GM23248 (cell line): ENCODE results near the gene MIA3. TPM values are rescaled to one million over a fixed set of nuclear protein-coding genes. Genes with fewer than 3 reads are reported as not detected.

Source experiments
- DNase-seq: peaks from one replicate; pipeline ENCODE4 v3.0.0-alpha.2; 2015
- H2AFZ ChIP-seq: fragments of 200-600 bp; sonication (generic); 2 replicates; pipeline ENCODE4 v1.6.1; 2016; ENCODE audit warnings: antibody characterized with exemption
- H3F3A ChIP-seq: fragments of 200-600 bp; sonication (generic); 2 replicates; pipeline ENCODE4 v1.6.1; 2016; ENCODE audit warnings: mild to moderate bottlenecking, antibody characterized with exemption, mixed run types; ENCODE audit not compliant: insufficient read depth
- H3K27ac ChIP-seq: fragments of 200-600 bp; sonication (generic); 2 replicates; pipeline ENCODE4 v1.5.1; 2016; ENCODE audit warnings: mild to moderate bottlenecking
- H3K27me3 ChIP-seq: fragments of 200-600 bp; sonication (generic); replicated peaks from 2 replicates; pipeline ENCODE4 v1.6.1; 2016; ENCODE audit warnings: mild to moderate bottlenecking; ENCODE audit not compliant: insufficient read depth
- H3K36me3 ChIP-seq: fragments of 200-600 bp; sonication (generic); 2 replicates; pipeline ENCODE4 v1.6.1; 2016; ENCODE audit warnings: low read depth, mild to moderate bottlenecking
- H3K4me1 ChIP-seq: fragments of 200-600 bp; sonication (generic); 2 replicates; pipeline ENCODE4 v1.6.1; 2016; ENCODE audit warnings: mild to moderate bottlenecking; ENCODE audit not compliant: insufficient read depth
- H3K4me2 ChIP-seq: fragments of 200-600 bp; sonication (generic); one replicate; pipeline ENCODE4 v1.6.1; 2016; ENCODE audit warnings: mild to moderate bottlenecking; ENCODE audit not compliant: unreplicated experiment
- H3K4me3 ChIP-seq: fragments of 200-600 bp; sonication (generic); 2 replicates; pipeline ENCODE4 v1.5.1; 2016; ENCODE audit warnings: mild to moderate bottlenecking
- H3K79me2 ChIP-seq: fragments of 200-600 bp; sonication (generic); 2 replicates; pipeline ENCODE4 v1.6.1; 2016; ENCODE audit warnings: mild to moderate bottlenecking; ENCODE audit not compliant: insufficient read depth
- H3K9ac ChIP-seq: fragments of 200-600 bp; sonication (generic); 2 replicates; pipeline ENCODE4 v1.6.1; 2016; ENCODE audit warnings: mild to moderate bottlenecking
- H3K9me2 ChIP-seq: fragments of 200-600 bp; sonication (generic); 2 replicates; pipeline ENCODE4 v1.6.1; 2016; ENCODE audit warnings: mixed run types, mild to moderate bottlenecking, moderate library complexity; ENCODE audit not compliant: insufficient read depth
- H3K9me3 ChIP-seq: fragments of 200-600 bp; sonication (generic); one replicate; pipeline ENCODE4 v1.6.1; 2017; ENCODE audit warnings: low read depth
- H4K20me1 ChIP-seq: fragments of 200-600 bp; sonication (generic); 2 replicates; pipeline ENCODE4 v1.6.0; 2016; ENCODE audit not compliant: insufficient read depth
- EZH2 ChIP-seq: fragments of 200-600 bp; sonication (generic); IDR thresholded peaks from 2 replicates; pipeline ENCODE4 v1.6.1; 2018; ENCODE audit warnings: antibody characterized with exemption, mild to moderate bottlenecking; ENCODE audit not compliant: insufficient read depth, poor library complexity, severe bottlenecking
- EZH2phosphoT487 ChIP-seq: fragments of 200-600 bp; sonication (generic); IDR thresholded peaks from 2 replicates; pipeline ENCODE4 v1.6.1; 2018; ENCODE audit warnings: antibody characterized with exemption, moderate library complexity, mild to moderate bottlenecking, low read depth; ENCODE audit not compliant: insufficient read depth
- WGBS, 2 experiments: methylation state at CpG; one replicate each; pipeline ENCODE4 v1.1.6; 2015 to 2017; ENCODE audit warnings: low lambda C conversion rate in 2 of 2, low coverage in 1 of 2; ENCODE audit errors: missing lambda C conversion rate in 2 of 2; 5-methylcytosine and 5-hydroxymethylcytosine counted together
- in situ Hi-C: fragments of 300-500 bp; cut with MboI; formaldehyde crosslinking; loops from 2 replicates; pipeline ENCODE4 v1.15.0; 2020
- polyA plus RNA-seq: library from polyadenylated mRNA; unstranded; fragments of >200 nt; fragmentation: Nextera tagmentation; extraction: Ambion mirVana; gene quantifications from 2 replicates; pipeline ENCODE4 v1.2.1, GENCODE V29; 2016
- total RNA-seq: library from RNA; depleted of rRNA; stranded (reverse); fragments of >200 nt; shearing (Covaris generic); gene quantifications from 2 replicates; pipeline ENCODE4 v1.2.3, GENCODE V29; 2014

The MIA3 gene
- total and polyA plus RNA-seq, 2 experiments from 2014 or later: 35.8 to 47.5 TPM

DNA sequence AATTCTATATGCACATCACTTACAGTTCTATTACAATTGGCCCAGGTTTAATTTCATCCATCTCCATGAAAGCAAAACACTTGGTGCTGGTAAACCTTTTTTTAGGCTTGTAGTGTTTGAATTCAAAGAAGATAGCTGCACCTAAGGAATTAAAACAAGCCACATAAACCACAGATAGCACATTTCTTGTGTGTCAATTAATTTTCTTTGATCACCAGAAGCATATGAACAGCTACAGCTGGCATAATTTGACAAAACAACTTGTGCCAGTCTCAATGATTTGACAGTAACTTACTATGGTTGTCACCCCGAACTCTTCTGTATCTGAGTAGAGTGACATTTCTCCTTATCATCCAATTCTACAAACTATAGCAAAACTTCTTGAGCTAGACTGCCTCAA is 52.2 kb downstream of the MIA3 start:
- no peak overlapping the region for H3K27ac ChIP-seq
- H3K27me3 ChIP-seq: no peaks in the 10 kb centered on the region
- no peak overlapping the region for H3K4me2 ChIP-seq
- no peaks in the 10 kb centered on the region for H4K20me1 ChIP-seq
- no peaks in the 10 kb centered on the region for H3K9me3 ChIP-seq
- in situ Hi-C loops: no loop called here
- TF ChIP-seq EZH2phosphoT487: no peak
- peaks cover 75% of the 10 kb centered on the region for H3K36me3 ChIP-seq
- no peak for DNase-seq
- H3K79me2 ChIP-seq: peaks cover 3% of the 10 kb centered on the region; the same call in 1 of the 2 replicates
- H3F3A ChIP-seq: peaks cover 46% of the 10 kb centered on the region
- H2AFZ ChIP-seq: no peak overlapping the region
- peaks cover 8% of the 10 kb centered on the region for H3K4me1 ChIP-seq
- WGBS, 2 experiments: 92 to 96% methylated on average over 1 of the region's 1 CpG
- no peak overlapping the region for H3K4me3 ChIP-seq
- H3K9ac ChIP-seq: no peak overlapping the region
- H3K9me2 ChIP-seq: no peaks in the 10 kb centered on the region

GRCh38 chr1:222680080-222680479 is 62.2 kb downstream of the MIA3 start:
- no peak overlapping the region for H3K9ac ChIP-seq
- 0 out of 2 replicates have a peak, but pooled peaks cover 13% of the 10 kb centered on the region for H3K79me2 ChIP-seq
- no peaks in the 10 kb centered on the region for H3K9me3 ChIP-seq
- peaks cover 42% of the 10 kb centered on the region for H3K36me3 ChIP-seq
- TF ChIP-seq EZH2phosphoT487 (no peak), EZH2 (no peak)
- no peak overlapping the region for H3K4me2 ChIP-seq
- no peaks in the 10 kb centered on the region for H3K27me3 ChIP-seq
- H2AFZ ChIP-seq: no peak overlapping the region
- H3K4me1 ChIP-seq: no peaks in the 10 kb centered on the region
- WGBS, 2 experiments: 85 to 89% methylated on average over 1 of the region's 1 CpG
- DNase-seq: no peak
- H3F3A ChIP-seq: no peaks in the 10 kb centered on the region
- in situ Hi-C loops: no loop called here
- H3K27ac ChIP-seq: no peak overlapping the region
- no peaks in the 10 kb centered on the region for H4K20me1 ChIP-seq
- no peak overlapping the region for H3K4me3 ChIP-seq
- no peaks in the 10 kb centered on the region for H3K9me2 ChIP-seq

GRCh38 chr1:222691016-222691415 is 73.1 kb downstream of the MIA3 start:
- Histone ChIP-seq H2AFZ (no peak overlapping the region), H3K9me3 (no peaks in the 10 kb centered on the region), H3F3A (no peaks in the 10 kb centered on the region), H3K27ac (no peak overlapping the region), H3K4me2 (no peak overlapping the region), H3K4me3 (no peak overlapping the region), H3K79me2 (peaks cover 76% of the 10 kb centered on the region), H3K9me2 (no peaks in the 10 kb centered on the region), H3K36me3 (peaks cover 35% of the 10 kb centered on the region), H4K20me1 (0 out of 2 replicates have a peak, but pooled peaks cover 3% of the 10 kb centered on the region), H3K27me3 (no peaks in the 10 kb centered on the region), H3K9ac (no peak overlapping the region), H3K4me1 (no peaks in the 10 kb centered on the region)
- no peak for TF ChIP-seq EZH2
- no peak for TF ChIP-seq EZH2phosphoT487
- DNase-seq: no peak
- in situ Hi-C loops: no loop called here
- WGBS, 2 experiments: 100% methylated on average over 1 of the region's 1 CpG

- WGBS, 2 experiments: 91 to 92% methylated on average over 5 of the region's 5 CpGs
- peaks cover 98% of the 10 kb centered on the region for H3K79me2 ChIP-seq
- H3K4me1 ChIP-seq: peaks cover 13% of the 10 kb centered on the region
- 0 out of 2 replicates have a peak, but pooled peaks cover 4% of the 10 kb centered on the region for H4K20me1 ChIP-seq
- H3F3A ChIP-seq: no peaks in the 10 kb centered on the region
- H3K4me2 ChIP-seq: no peak overlapping the region
- no peak overlapping the region for H2AFZ ChIP-seq
- H3K27ac ChIP-seq: no peak overlapping the region
- no peak overlapping the region for H3K9ac ChIP-seq
- H3K9me2 ChIP-seq: no peaks in the 10 kb centered on the region
- in situ Hi-C loops: no loop called here
- TF ChIP-seq EZH2phosphoT487: no peak
- TF ChIP-seq EZH2: no peak
- no peak for DNase-seq
- no peaks in the 10 kb centered on the region for H3K27me3 ChIP-seq
- H3K9me3 ChIP-seq: no peaks in the 10 kb centered on the region
- no peak overlapping the region for H3K4me3 ChIP-seq
- peaks cover 30% of the 10 kb centered on the region for H3K36me3 ChIP-seq
Measured at GRCh38 chr1:222694927-222695326, 77.0 kb downstream of the MIA3 start.

DNA sequence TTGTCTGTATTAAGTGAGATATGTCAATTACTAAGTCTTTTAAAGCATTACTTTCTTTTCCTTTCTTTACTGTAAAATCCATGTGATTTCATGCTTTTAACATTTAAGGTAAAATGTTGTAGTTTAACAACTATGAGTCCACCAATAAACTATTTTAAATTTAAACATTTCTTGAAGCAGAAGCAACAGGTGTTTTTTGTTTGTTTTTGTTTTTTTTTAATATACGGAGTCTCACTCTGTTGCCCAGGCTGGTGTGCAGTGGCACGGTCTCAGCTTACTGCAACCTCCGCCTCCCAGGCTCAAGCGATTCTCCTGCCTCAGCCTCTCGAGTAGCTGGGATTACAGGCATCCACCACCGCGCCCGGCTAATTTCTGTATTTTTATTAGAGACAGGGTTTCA is 78.8 kb downstream of the MIA3 start:
- no peaks in the 10 kb centered on the region for H3K9me2 ChIP-seq
- in situ Hi-C loops: no loop called here
- H4K20me1 ChIP-seq: 0 out of 2 replicates have a peak, but pooled peaks cover 4% of the 10 kb centered on the region
- H3K36me3 ChIP-seq: peaks cover 30% of the 10 kb centered on the region
- H3K79me2 ChIP-seq: peaks cover 100% of the 10 kb centered on the region
- no peaks in the 10 kb centered on the region for H3F3A ChIP-seq
- no peak overlapping the region for H3K4me2 ChIP-seq
- no peaks in the 10 kb centered on the region for H3K9me3 ChIP-seq
- DNase-seq: no peak
- no peak overlapping the region for H3K4me3 ChIP-seq
- peaks cover 13% of the 10 kb centered on the region for H3K4me1 ChIP-seq
- no peak overlapping the region; the same call in 1 of the 2 replicates for H3K27ac ChIP-seq
- 93 to 96% methylated on average over 8 of the region's 8 CpGs for WGBS, 2 experiments
- H3K27me3 ChIP-seq: no peaks in the 10 kb centered on the region
- H2AFZ ChIP-seq: no peak overlapping the region
- TF ChIP-seq EZH2phosphoT487: no peak
- TF ChIP-seq EZH2: no peak
- no peak overlapping the region for H3K9ac ChIP-seq
